GM18505 (cell line): ENCODE results near the gene FRG2B.
"Not testable (repeated sequence)": the region's sequence is repeated elsewhere in the genome, so short reads cannot be mapped to it uniquely, and the experiment has no call there.

Experiments
- ATAC-seq: cut with Tn5 transposase; IDR thresholded peaks from one replicate; pipeline ENCODE4 v1.9.1; 2021; ENCODE audit not compliant: unreplicated experiment
- POLR2A ChIP-seq: IDR thresholded peaks from 4 replicates; pipeline ENCODE4 v1.6.1; 2011; ENCODE audit warnings: borderline replicate concordance; ENCODE audit not compliant: insufficient read depth, insufficient read length; ENCODE audit errors: extremely low read depth

FRG2B gene

DNA sequence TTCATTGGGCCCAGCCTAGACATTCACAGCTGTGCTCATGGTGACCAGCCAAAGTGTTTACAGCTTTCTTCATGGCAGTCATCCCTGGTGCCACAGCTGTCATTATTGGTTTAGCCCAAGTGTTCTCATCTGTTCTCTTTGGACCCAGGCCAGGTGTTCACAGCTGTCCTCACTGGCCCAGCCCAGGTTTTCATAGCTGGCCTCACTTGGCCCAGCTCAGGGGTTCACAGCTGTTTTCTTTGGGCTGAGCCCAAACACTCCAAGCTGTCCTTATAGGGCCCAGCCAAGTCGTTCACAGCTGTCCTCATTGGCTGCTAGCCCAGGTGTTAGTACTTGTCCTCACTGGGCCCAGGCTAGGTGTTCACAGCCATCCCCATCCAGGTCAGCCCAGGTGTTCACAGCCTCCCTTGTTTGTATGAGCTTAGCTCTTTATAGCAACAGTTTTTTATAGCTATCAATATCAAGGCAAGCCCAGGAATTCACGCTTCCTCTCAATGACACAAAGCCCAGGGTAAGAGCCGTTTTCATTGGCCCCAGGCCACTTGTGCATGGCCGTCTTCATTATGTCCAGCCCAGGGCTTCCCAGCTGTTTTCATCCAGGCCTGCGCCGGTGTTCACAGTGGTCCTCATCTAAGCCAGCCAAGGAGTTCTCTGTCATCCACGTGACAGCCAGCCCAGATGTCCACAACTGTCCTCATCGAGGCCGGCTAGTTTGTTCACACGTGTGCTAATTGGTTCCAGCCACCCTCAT, 11.6 kb downstream of the FRG2B start:
- no peak for TF ChIP-seq POLR2A
- ATAC-seq, result no peak

DNA sequence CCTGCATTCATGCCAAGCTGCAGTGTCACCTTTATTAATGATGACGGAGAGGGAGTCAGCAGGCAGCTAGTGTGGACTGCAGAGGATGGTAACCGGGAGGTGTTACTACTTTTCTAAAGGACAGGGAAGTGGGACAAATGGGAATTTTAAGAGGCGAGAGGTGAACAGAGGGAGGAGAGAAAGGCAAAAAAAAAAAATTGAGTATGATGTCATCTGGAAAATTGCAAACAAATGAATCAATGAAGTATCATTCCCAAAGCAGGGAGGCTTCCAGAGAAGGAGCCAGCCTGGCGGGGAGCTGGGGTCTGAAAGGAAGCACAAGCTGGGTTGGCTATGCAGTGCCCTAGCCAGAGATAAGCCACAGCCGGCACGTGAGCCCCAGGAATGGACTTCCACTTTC, 12.9 kb downstream of the FRG2B start:
- no peak for TF ChIP-seq POLR2A
- no peak for ATAC-seq

DNA sequence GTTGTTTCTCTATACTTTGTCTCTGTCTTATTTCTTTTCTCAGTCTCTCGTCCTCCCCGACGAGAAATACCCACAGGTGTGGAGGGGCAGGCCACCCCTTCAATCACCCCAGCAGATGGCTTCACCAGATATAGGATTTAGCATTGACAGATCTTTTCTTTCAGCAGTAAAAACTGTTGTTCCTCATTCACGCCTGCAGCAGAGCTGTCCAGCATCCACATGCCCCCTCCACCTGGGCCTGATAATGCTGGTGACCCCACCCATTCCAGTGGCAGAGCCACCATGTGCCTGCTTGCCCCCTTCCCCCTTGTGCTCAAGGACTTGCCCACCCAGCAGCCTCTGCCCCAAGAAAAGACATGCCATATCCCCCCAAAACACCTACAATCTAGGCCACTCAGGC, 15.5 kb downstream of the FRG2B start:
- TF ChIP-seq POLR2A, result no peak
- ATAC-seq, result no peak

DNA sequence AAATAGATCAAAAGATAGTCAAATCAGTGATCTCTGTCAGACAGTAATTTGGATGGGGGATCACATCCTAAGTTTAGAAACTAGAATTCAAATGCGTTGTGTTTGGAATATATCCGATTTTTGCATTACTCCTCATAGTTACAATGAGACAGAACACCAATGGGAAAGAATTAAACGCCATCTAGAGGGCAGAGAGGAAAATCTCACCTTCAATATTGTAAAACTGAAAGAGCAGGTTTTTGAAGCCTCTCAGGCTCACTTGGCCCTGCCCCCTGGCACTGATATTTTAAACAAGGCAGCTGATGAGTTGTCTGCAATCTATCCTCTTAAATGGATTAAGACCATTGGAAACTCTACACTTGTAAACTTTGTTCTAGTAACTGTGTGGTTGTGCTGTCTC, 17.7 kb downstream of the FRG2B start:
- TF ChIP-seq POLR2A, result no peak

DNA sequence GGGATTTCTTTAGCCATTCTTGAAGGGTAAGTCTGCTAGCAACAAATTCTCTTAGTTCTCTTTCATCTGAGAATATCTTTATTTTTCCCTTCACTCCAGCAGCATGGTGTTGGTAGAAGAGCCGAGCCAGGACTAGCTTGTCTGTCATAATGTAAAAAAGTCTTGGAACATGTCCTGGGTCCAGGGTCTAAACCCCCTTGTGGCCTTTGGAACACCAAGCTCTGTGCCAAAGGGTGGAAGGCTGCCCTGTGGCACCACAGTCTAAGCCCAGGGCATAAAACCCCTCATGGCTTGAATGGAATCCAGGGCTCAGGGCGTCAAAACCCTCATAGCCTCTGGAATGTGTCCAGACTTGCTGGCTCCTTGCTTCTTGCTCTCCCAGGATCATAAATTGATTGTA, 23.2 kb downstream of the FRG2B start:
- not testable (repeated sequence) for ATAC-seq

More for the DNA sequence above, 17.7 kb downstream of the FRG2B start:
- no peak for ATAC-seq

DNA sequence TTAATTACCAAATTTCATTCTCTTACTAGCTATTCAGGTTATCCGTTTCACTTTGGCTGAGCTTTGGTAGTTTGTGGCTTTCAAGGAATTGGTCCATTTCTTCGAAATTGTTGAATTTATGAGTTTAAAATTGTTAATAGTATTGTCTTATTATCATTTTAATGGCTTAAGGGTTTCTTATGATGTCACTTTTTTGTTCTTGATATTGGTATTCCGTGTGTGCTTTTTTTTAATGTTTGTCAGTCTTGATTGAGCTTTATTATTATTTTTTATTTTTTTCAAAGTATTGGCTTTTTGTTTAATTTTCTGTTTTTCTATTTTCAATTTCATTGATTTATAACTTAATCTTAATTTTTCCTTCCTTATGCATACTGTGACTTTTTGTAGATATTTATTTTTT, 25.9 kb downstream of the FRG2B start:
- ATAC-seq, result no peak
- no peak for TF ChIP-seq POLR2A

DNA sequence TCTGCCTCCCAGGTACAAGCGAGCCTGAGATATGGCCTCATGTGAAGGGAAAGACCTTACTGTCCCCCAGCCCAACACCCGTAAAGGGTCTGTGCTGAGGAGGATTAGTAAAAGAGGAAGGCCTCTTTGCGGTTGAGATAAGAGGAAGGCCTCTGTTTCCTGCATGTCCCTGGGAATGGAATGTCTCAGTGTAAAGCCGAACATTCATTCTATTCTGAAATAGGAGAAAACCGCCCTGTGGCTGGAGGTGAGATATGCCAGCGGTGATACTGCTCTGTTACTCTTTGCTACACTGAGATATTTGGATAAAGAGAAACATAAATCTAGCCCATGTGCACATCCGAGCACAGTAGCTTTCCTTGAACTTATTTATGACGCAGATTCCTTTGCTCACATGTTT, 26.7 kb downstream of the FRG2B start:
- not testable (repeated sequence) for ATAC-seq

DNA sequence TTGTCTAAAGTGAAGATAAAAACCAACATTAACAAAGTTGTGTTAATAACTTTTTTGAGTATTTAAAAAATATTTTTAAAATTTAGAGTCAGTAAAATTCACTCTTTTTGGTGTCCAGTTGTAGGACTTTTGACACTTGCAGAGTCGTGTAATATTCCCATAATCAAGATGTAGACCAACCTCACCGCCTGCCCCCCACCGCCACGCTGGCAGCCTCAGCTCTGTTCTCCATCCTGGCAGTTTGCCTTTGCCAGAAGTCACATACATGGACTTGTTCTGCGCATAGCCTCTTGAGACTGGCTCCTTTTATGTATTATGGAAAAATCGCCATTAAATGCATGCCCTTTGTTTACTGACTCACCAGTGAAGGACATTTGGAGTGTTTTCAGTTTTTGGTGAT, 33.9 kb downstream of the FRG2B start:
- no peak for TF ChIP-seq POLR2A
- ATAC-seq, result no peak

DNA sequence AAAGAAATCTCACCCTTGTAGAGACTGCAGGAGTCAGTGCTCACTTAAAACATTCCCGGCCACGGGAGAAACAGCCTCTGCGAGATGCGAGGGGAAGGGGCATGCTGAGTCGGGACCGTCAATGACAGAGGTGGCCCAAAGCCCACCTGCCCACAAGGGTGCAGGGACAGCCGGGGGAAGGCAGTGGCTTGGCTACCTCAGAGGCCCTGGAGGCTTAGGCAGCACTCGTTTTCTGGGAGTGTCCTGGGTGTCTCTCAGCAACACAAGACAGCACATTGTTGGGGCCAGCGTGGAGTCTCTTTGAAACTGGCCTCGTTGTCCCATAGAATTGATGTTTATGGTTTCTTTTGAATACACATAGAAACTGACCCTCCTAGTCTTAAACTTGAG, 35.6 kb downstream of the FRG2B start:
- TF ChIP-seq POLR2A, result no peak
- no peak for ATAC-seq

DNA sequence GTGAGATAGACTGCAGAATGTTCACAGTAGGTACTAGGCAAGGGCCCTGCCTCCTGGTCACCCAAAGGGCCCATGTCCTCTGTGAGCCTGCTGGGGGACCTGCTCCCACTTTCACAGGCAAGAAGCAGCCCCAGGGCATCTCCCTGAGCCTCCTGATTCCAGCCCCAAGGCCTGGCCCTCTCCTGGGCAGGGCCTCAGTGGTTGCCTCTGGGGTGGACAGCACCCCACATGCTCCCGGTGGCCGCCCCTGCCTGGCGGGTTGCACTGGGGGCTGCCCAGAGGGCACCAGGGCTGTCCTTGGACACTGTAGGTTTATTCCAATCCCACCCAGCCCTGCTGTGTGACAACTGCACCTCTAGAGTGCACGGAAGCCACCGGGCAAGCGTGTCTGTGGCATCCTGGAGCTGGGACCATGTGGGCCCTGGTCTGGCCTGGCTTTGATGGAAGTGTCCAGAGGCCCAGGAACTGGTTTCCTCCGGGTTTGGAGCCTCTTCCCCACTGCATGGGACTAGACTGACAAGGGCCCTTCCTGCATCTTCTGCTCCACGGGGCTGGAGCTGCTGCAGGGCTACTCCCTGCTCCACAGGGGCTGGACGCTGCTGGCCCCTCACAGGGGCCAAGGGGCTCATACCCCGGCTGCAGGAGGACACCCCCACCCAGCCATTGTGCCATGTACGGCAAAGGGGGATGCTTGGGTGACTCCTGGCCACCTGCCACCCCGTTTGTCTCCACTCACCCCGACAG, 36.2 kb downstream of the FRG2B start:
- no peak for ATAC-seq
- TF ChIP-seq POLR2A, result no peak

DNA sequence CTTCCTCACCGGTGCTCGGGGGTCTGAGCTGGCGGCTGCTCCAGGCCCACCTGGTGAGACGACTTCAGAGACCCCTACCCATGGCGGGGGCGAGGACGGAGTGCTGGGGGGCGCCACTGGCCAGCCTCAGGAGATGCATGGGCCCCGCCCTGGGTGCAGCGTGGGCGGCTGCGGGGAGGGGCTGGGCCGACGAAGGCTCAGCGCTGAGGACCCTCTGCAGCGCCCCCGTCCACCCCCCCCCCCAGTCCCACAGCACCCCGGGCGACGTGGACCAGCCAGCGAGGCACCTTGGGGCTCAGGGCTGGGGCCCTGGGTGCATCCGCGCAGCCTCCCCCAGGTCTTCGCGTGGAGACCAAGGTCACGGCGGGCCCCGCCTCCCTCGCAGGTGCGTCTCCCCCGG, 49.6 kb downstream of the FRG2B start:
- ATAC-seq, result not testable (repeated sequence)
